GM12872 (cell line): ENCODE data around the gene TRMT112.

Experiments used
- CTCF ChIP-seq: IDR thresholded peaks from 3 replicates; pipeline ENCODE4 v1.5.1; 2011; ENCODE audit warnings: low read depth, mild to moderate bottlenecking, low read length, moderate library complexity; ENCODE audit not compliant: insufficient read depth

TRMT112 gene

GRCh38 chr11:64289002-64289564, 28.3 kb downstream of the TRMT112 start:
- TF ChIP-seq CTCF = no peak

GRCh38 chr11:64288353-64288750, 29.0 kb downstream of the TRMT112 start:
- TF ChIP-seq CTCF = no peak

GRCh38 chr11:64287676-64288352, 29.5 kb downstream of the TRMT112 start:
- TF ChIP-seq CTCF = no peak

GRCh38 chr11:64286801-64287159, 30.6 kb downstream of the TRMT112 start:
- no peak for TF ChIP-seq CTCF

- TF ChIP-seq CTCF = peak; percentile 42
Measured at GRCh38 chr11:64285885-64286800, 31.2 kb downstream of the TRMT112 start.

GRCh38 chr11:64284962-64285884, 32.1 kb downstream of the TRMT112 start, which contains the start of gene GPR137:
Gene GPR137, plus strand, starts transcription at chr11:64285848. Its CDS starts 677 bp downstream, at chr11:64286525.
- TF ChIP-seq CTCF = no peak
